Measurements from ENCODE around the gene PHKB.
"Not testable (repeated sequence)": the region's sequence is repeated elsewhere in the genome, so short reads cannot be mapped to it uniquely, and the experiment has no call there.

Gene PHKB

DNA sequence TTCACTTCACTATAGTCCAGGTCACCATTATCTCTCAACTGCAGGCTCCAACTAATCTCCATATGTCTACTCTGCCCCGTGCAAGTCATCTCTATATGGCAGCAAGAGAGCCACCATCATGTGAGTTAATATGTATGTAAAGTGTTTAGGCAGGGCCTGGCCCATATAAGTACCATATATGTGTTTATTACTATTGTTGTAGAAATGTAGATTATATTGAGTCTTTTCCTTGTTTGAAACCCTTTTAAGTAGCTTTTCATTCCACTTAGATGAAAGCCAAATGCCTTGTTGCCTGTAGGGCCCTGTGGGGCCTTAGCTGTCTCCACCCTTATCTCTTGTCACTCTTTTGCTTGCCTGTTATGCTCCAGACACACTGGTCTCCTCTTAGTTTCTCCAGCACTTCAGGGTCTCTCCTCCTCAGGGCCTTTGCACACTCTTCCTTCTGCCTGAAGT, 164.0 kb downstream of the PHKB start:
- no peak for DNase-seq (ENCODE audit: low spot score)

DNA sequence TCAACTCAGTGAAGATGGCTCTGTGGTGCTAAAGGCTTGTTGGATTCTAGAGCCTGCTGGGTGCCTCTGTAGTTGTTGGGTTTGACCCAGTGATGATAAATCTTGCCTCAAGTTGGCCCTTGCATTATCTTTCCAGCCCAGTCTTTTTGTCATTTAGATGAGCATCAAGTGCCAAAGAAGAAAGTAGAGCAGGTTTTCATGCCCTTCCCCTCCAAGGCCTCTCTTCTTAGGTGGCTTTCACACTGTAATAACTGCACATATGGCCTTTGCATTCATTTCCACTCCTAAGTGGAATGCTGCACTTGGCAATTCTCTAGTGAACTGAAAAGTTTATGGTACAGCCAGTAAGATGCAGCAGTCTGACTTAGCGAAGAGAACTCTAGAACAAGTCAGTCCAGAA, 165.1 kb downstream of the PHKB start:
- no peak for DNase-seq (ENCODE audit: low spot score)

DNA sequence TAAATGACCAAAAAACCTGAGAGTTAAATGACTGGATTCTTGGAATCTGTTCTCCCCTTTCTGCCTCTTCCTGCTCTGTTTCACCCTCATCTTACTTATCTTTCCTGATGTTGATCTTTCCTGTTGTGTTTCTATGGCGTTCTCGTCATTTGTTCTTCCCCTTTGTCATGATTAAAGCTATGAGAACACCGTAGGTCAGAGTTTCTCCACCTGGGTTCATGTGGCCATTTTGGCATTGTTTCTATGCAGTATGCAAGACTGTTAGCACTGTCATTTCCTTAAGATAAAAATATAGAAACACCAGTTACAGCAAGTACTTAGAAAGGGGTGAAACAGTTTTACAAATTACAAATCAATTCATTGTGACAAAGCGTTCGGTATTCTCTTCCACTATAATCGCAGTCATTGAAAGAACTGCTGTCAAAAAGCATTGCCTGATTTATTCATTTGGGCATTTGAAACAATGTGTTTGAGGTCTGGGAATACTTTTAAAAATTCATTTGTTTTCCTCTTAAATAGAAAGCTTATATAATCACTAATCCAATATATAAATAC, 166.0 kb downstream of the PHKB start:
- no peak for DNase-seq (ENCODE audit: low spot score)

DNA sequence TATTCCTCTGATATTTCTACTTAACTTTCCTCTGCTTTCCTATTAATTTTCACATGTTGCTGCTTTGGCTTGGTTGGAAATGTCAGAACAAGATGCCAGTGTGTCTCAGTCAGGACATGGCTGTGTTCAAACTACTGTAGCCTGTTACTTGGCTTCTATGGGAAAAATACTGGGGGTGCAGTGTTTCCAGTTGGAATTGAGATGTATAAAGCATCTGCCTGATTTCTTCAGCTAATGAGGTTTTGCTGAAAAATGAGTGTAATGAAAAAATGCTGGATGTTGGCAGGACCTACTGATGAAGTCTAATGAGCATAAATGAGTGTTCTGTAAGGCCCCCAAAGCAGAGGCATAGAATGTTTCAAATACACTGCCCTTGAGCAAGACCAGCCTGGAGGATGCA, 166.6 kb downstream of the PHKB start:
- DNase-seq (ENCODE audit: low spot score) = no peak

DNA sequence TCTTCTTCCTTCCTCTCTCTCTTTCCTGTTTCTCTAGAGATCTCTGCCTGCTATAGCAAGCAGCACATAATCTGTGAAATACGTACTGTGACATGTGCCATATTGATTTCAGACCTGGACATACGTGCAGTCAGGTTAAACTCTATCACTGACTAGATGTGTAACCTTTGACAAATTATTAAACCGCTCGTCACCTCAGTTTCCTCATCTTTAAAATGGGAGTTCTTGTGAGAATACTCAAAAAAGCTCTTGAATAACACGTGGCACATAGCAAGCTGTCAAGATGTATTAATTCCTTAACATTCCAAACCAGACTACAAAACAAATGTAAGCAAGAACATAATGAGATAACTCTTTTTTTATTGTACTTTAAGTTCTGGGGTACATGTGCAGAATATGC, 170.0 kb downstream of the PHKB start:
- no peak for DNase-seq (ENCODE audit: low spot score)

DNA sequence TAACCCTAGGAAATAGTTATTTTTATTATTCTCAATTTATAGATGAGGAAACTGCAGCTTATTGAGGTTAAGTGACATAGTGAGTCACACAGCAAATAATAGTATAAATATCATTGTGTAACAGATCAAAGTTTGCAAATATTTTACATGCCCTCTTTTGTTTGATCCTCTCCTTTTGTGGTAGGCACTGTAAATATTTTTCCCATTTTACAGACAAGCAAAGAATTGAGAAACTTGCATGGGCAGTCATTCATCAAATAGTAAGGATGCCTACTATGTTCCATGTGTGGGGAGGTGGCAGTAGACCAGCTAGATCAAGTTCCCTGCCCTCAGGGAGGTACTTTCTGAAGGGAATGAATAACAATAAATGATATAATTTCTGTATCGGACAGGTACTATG, 173.0 kb downstream of the PHKB start:
- no peak for DNase-seq (ENCODE audit: low spot score)

DNA sequence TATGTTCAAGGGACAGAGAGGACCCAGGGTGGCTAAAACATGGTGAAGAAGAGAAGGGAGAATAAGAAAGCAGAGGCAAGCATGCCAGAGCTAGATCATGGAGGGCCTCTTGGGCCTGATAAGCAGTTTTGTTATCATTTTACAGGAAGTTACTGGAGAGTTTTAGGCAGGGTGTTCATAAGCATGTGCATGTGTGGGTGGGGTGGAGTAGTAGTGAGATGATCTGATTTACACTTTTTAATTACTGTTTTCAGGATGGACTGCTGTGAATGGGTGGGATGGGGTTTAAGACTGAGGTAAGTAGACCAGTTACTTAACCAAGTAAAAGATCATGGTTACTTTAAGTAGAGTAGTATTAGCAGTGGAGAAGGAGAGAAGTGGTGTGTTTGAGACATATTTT, 173.6 kb downstream of the PHKB start:
- DNase-seq (ENCODE audit: low spot score) = no peak

DNA sequence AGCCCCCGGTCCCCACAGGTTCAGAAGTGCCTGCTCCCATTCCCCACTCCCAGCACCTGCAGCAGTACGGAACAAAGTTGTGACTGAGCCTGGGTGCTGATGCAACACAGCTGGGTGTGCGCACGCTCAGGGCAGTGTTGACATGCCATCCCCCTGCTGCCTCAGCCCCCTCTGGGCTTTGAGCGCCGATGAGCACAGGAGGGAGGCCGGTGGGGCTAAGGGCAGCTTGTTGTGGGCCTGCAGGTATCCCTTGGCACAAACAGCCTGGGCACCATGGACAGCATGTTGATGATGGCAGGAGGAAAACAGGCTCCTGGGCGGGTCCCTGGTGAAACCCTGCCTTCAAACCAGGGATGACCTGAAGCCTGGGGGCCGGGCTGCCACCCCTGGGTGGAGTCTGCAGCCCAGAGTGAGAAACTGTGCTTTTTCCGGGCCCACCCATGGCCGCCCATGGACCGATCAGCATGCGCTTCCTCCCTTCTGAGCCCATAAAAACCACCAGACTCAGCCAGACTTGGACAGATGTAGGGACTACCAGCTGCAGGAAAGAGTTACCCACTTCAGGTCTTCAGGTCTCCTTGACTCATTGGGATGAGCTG, 175.5 kb downstream of the PHKB start:
- no peak for DNase-seq (ENCODE audit: low spot score)

DNA sequence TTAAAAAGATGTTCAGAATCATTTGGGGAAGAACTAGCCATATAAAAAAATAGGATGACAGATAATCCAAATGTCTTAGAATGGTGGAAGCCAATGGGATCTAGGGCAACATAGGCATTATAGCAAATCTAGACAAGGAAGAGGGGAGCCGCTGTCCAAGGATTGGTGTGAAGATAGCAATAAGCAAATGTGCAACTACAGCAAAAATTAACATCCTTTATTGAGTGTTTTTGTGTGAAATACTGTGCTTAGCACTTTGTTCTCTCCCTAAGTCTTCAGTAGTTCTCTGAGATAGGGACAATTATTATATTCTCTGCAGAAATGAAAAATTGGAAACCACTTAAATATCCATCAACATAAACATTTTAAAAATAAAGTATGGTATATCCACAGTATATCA, 177.0 kb downstream of the PHKB start:
- no peak for DNase-seq (ENCODE audit: low spot score)

DNA sequence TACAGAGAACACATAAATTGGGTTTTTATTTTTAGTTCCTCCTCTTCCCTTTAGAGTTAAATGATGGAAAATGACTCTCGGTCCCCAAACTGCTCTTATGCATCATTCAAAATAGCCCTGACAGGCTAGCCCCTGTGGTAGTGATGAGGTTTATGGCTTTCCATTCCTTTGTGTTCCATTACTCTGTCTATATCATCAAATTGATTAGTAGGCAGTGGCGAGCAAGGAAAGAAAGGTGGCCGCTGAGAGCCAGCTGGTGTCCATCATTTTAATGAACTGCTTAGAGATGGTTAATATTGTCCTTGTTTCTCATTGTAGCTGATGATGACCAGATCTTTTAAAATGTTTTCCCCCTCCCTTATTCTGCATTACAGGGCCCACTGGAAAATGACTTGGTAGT, 179.5 kb downstream of the PHKB start:
- no peak for DNase-seq (ENCODE audit: low spot score)

DNA sequence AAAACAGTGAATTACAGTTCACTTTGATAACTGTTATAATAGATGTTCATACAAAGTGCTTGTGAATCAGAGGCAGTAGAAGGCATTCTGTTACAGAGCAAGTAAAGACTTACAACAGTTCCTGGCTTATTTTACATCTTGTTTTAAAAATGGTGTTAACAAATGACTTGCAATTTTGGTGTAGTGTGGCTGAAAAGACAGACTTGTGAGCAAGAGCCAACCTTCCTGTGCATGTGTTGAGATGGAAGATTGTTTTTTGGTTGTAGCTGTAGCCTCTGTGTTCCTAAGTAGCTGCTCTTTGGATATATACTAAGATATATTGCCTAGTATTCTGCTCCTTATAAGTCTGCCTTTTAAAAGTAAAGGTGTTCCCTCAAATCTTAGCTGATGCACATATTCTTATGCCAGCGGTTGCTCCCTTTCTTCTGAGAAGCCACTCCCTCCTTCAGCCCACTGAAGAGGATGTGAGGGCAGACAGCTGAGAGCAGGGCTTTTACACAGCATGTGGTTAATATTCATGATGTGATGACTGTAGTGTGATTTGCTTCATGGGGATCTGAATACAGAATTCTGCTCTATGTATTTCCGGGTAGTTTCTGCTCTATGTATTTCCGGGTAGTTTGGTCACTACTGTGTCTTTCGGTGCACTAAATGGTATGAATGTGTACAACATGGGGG, 182.3 kb downstream of the PHKB start:
- DNase-seq (ENCODE audit: low spot score) = no peak

DNA sequence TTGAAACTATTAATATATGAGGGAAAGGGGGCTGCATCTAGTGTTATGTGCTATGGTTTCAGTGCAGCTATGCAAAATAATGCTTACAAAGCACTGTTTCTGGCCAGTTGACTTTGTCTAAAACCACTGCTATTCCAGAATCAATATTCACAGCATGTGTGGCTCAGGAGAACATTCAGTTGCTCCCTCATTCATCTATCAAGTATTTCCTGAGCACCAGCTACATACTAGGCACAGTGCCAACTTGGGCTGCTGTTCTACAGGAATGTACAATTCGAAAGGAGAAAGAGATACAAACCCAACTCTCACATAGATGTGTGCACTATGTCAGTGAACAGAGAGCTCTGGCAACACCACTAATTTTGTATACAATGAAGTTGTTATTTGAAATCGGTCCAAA, 183.0 kb downstream of the PHKB start:
- DNase-seq (ENCODE audit: low spot score) = no peak

DNA sequence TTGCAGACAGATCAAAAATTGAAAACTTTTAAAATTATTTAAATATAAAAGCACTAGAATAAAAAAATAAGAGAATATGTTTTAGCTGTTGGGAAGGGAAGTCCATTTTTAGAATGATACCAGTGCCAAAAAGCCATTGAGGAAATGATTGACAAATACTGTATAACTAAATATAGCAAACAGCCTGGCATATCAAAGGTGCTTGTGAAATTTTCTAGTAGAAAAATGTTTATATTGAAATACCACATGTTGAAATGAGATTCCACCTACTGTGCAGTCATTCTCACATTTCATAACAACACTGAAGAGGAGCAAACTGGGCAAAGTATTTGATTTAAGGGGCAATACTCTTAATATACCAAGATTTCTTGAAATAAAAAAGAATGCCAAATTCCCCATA, 183.5 kb downstream of the PHKB start:
- no peak for DNase-seq (ENCODE audit: low spot score)

DNA sequence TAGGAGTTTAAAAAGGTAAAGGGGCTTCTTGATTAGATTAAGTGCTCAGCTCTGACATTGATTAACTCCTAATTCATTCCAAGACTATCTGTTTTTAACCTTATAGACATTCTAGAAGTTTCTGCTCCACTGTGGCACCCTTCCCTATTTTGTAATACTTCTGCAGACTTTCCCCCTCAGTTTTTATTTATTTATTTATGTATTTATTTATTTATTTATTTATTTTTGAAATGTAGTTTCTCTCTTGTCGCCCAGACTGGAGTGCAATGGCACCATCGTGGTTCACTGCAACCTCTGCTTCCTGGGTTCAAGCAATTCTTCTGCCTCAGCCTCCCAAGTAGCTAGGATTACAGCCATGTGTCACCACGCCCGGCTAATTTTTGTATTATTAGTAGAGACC, 185.8 kb downstream of the PHKB start:
- DNase-seq (ENCODE audit: low spot score) = no peak

DNA sequence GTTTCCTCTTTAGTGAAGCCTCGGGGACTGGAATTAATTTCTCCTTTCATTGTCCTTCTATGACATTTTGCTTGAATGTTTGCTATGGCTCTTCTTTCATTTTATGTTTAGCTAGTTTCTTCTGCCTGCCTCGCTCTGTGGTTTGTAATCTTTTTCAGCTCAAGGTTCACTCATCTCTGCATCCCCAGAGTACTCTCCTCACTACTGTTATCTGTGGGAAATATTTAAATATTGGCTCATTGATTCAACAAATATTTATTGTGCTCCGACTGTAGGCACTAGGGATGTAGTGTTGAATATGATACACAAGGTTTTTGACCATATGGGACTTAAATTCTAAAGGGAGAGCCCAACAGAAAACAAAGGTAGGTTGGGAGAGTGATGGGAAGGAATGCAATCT, 195.9 kb downstream of the PHKB start:
- no peak for DNase-seq (ENCODE audit: low spot score)

DNA sequence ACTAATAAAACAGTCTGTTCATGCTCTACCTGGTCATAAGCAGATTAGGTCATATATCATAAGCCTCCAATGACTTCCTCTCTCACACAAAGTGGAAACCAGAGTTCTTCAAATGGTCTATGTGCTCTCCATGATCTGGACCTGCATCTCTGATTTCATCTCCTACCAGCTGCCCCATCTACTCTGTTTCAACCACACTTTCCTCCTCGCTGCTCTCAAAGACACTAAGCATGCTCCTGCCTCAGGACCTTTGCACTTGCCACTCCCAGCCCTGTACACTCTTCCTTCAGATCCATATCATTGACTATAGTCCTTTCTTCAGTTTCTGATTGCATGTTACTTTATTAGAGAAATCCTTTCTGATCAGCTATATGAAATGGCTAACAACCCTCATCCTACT, 196.8 kb downstream of the PHKB start:
- DNase-seq (ENCODE audit: low spot score) = no peak

DNA sequence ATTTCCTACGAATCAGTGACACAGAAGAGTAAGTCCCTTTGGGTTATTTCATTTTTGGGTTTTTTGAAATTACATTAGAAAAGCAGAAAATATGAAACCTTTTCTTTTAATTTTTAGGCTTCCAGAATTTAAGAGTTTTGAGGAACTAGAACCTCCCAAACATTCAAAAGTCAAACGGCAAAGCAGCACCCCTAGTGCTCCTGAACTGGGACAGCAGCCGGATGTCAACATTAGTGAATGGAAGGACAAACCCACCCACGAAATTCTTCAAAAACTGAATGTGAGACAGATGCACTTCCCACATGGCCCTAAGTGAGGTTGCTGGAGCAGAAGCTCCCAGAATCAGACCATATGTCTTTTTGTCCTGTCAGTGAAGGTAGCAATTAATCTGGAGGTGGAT, 199.4 kb downstream of the PHKB start:
- DNase-seq (ENCODE audit: low spot score) = no peak

DNA sequence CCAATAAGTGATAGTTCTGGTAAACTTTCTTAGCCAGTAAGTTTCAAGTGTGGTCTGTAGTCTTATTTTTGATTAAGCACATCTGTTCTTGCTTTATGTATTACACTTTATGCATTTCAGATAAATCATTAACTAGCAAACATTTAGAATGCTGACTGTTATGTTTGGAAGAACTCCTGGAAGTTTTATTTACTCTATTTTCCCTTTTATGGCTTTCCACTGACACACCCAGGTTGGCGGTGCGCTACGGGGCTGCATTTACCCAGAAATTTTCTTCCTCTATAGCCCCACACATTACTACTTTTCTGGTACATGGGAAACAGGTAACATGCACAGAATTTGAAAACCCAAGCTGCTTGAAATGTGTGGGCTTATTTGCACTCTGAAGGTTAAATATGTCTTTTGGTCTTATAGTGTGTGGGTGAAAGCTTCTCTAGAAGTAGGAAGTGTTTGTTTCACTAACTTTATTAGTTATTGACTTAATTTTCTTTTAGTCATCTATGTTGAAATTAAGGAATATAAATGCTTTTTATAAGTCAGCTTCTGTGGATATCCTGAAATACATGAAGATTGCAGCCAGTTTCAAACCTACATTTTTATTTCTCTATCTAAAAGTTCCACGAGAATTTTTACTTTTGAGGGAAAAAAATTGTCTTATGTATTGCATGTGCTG, 203.7 kb downstream of the PHKB start:
- no peak for DNase-seq (ENCODE audit: low spot score)

DNA sequence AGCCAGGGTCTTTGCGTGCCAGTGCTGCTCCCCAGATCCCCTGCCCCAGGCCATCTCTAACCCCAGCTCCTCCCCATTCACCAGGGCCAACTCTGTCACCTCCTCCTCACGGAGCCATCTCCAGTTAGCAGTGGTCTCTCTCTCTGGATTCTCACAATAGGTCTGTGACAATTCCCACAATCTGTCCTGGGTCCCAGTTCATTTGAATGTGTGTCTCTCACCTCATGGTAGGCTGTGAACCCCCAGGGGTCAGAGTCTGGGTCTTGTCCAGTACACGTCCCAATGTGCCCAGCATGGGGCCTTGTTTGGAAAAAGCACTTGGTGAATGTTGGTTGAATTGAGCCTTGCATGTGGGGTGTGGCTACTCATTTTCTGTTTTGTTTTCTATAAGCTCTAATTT, 205.3 kb downstream of the PHKB start:
- no peak for DNase-seq (ENCODE audit: low spot score)

DNA sequence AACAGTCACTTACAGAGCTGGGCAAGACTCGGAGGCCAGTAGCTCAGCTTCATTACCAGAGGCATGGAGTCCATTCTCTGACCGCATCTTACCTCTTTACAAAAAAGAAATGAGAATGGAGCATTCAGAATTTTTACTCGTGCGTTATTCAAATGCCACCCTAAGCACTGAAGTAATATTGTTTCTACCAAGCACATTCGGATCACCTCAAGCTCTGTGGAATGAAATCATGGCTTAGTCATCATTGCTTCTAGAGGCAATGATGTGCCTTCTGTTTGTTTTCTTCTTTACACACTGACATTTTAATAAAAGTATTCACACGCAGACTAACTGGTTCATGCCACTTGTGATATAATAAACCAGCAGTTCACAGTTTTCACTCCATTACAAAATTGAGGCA, 206.8 kb downstream of the PHKB start:
- no peak for DNase-seq (ENCODE audit: low spot score)

DNA sequence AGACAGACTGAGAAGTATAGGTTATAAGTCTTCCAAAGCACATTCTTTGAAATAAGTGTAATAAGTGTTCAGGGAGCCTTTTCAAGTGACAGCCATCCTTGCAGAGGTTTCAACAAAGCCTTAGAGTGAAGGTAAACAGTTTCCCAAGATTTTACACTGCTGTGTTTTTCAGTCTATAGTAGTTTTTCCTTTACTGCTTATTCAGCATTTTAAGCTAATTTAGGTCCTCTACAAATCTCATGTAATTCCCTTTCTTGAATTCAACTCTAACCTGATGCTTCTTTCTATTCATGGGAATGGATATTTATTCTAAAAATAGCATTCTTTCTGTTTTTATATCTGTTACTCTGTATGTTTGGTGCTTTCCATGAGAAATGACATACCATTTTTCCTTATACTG, 211.3 kb downstream of the PHKB start:
- DNase-seq (ENCODE audit: low spot score) = no peak

DNA sequence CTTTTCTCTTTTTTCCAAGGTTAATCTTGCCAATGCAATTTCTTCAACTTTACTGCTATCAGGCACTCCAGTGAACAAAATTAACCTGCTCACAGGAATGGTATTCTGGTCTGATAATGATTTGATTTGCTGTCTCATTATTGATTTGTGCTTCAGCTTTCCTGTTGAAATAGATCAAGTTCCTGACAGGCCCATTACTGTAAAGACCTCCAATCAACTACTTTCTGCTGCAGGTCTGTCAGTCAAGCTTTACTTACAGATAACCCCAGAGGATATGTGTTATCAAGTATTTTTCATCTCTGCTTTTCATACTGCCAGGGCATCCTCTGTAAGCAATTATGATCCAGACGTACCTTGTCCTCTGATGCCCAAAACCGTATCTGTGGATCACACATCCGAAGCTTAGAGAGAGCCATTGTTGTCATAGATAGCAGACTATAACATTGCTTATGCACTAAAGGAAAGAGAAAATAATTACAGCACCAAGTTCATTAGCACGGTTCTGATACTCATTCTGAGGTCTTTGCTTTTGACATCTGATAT, 215.6 kb downstream of the PHKB start:
- no peak for DNase-seq (ENCODE audit: low spot score)

DNA sequence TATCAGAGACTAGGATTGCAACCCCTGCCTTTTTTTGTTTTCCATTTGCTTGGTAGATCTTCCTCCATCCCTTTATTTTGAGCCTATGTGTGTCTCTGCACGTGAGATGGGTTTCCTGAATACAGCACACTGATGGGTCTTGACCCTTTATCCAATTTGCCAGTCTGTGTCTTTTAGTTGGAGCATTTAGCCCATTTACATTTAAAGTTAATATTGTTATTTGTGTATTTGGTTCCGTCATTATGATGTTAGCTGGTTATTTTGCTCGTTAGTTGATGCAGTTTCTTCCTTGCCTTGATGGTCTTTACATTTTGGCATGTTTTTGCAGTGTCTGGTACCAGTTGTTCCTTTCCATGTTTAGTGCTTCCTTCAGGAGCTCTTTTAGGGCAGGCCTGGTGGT, 220.4 kb downstream of the PHKB start:
- DNase-seq (ENCODE audit: low spot score) = not testable (repeated sequence)

All from NAMALWA (cell line).